ENCODE data around the gene UBE2D1.

Gene UBE2D1

DNA sequence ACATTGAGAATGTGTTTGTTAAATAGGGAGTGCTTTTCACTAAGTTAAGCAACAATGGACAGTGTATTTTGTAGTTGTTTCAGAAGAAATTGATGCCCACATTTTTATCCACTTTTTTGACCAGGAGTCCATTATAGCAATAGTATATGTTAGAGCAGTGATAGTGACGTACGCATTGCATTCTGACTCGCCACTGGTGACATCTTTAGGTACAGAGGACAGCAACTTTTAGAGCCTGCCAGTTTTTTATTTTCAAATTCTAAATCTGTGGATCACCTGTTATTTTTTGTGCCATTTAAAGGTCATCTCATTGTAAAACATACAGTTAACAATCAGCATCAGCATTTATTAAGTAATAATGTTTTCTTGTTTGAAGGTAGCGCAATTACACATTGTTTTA is 1.4 kb downstream of the UBE2D1 start:
- in situ Hi-C loops (cut with MboI; ENCODE audit: low sequenced_read_pairs) = no loop called here

DNA sequence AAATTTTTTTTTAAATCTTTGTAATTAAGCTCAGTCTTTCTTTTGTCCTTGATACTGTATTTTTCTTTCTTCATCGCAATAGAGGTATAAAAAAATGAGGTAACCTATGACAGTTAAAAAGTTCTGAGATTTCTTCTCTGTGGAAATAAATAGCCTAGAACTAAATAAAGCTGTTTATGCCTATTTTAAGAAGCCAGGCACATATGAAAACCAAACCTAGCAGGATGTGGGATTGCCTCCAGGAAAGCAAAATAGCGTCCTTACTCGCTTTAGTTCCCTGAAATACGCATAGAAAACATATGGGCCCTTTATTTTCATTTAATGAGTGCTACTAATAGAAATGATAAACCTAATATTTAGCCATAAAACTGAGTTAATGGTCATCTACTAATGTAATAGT is 6.6 kb downstream of the UBE2D1 start:
- in situ Hi-C loops (cut with MboI; ENCODE audit: low sequenced_read_pairs) = no loop called here

DNA sequence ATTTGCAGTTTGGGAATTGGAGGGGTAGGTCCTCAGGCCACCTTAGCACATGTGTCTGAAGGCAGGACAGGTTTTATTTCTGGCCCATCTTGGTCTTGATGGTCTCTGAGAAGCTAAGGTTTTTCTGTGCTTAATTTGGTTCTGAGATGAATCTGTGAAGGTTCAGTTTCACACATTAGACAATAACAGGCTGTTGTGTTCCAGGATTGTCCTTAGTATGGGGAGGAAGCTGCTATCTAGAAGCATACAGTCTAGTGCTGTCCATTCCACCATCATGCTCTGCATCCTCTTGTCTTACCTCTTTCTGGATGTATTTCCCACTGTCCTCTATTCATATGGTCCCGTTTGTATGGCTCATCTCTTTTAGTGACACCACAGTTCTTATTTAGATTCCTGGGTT is 7.1 kb downstream of the UBE2D1 start:
- in situ Hi-C loops (cut with MboI; ENCODE audit: low sequenced_read_pairs) = no loop called here

DNA sequence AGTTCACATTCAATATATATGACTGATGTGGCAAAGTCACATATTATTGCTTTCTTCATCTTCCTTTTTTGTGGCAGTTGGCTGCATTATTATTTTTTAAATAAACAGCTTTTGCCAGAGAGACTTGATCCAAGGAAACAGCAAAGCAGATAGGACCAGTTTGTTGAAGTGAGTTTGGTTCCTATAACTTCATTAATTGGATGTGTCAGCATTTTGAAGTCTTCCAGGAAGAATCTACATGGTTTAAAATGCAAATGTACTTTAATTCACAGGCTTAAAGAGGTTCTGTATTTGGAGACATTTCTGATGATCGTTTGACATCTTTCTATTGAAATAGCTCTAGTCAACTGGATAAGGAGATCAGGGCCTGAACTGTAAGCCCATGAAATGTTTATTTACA is 13.2 kb downstream of the UBE2D1 start:
- in situ Hi-C loops (cut with MboI; ENCODE audit: low sequenced_read_pairs) = no loop called here

DNA sequence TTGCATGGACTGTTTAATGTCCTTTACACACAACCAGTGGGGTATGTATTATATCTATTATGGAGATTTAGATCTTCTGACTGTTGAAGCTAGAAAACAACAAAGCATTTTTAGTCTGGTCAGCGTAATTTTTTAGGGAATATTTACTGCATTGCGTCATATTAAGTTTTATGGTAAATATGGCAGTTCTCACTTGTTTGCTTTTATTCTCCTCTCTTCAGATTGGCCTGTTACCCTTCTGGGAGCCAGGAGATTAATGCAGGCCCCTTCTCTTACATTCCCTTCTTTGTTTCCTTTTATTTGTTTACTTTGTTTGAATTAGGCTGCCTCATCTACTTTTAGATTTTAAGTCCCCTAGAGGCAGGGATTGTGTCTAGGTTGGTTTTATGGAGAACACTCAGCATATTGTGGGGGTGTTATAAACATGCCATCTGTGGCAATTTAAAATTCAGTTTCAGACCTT is 13.8 kb downstream of the UBE2D1 start:
- in situ Hi-C loops (cut with MboI; ENCODE audit: low sequenced_read_pairs) = no loop called here

DNA sequence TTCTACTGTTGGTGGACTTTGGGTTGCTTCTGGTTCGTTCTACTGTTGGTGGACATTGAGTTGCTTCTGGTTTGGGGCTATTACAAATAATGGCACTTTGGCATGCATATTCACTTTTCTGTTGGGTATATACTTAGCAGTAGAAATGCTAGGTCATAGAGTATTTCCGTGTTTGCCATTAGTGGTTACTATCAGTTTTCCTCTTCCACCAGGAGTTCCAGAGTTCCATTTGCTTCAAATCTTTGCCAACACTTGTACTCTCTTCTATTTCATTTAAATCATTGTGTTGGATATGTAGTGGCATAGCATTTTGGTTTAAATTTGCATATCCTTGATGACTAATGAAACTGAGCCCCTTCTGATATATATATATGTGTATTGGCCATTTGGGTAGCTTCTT is 15.2 kb downstream of the UBE2D1 start:
- in situ Hi-C loops (cut with MboI; ENCODE audit: low sequenced_read_pairs) = no loop called here

DNA sequence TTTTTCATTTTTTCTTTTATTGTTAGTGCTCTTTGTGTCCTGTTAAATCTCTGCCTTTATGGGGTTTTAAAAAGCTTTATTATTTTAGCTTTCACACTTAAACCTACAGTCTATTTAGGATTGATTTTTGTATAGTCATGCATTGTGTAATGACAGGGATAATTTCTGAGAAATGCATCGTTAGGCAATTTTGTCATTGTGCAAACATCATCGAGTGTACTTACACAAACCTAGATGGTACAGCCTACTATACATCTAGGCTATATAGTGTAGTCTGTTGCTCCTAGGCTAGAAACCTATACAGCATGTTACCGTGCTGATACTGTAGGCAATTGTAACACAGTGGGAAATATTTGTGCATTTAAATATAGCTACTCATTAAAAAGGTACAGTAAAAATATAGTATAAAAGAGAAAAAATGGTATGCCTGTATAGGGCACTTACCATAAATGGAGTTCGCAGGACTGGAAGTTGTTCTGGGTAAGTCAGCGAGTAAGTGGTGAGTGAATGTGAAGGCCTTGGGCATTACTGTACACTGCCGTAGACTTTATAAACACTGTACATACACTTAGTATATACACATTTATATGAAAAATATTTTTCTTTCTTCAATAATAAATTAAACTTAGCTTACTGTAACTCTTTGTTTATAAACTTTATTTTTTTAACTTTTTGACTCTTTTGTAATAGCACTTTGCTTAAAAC is 16.0 kb downstream of the UBE2D1 start:
- in situ Hi-C loops (cut with MboI; ENCODE audit: low sequenced_read_pairs) = no loop called here

DNA sequence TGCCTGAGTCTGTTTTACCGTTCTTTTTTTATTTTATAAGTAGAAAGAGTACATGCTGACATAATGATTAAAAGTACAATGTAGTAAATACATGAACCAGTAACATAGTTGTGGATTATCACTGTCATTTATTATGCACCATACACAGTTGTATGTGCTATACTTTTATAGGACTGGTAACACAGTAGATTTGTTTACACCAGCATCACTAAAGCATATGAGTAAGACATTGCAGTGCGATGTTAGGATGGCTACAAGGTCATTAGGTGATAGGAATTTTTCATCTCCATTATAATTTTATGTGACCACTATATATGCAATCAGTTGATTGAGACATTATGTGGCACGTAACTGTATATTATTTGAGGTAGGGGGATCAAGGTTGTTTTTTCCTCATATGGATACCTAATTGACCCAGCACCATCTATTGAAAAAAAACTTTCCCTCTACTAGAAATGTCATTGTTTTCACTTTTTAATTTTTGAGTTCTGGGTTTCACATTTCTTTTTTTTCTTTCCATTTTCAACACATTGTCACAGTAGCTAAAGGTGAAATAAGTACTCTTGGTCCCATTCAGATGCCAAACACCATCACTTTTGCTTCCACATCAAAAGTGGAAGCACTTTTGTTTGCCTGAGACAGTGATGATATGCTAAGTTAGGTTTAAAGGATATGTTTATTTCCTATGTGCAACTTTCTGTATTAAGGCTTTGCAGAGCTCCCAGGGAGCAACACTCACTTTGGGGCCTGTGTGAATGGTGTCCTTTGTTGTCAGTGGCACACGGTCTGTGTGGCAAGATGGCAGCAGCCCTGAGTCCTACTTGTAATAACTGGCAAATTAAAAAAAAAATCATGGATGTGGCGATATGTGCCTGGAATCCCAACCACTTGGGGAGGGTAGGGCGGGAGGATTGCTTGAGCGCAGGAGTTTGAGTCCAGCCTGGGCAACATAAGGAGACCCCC is 17.1 kb downstream of the UBE2D1 start:
- in situ Hi-C loops (cut with MboI; ENCODE audit: low sequenced_read_pairs) = no loop called here

DNA sequence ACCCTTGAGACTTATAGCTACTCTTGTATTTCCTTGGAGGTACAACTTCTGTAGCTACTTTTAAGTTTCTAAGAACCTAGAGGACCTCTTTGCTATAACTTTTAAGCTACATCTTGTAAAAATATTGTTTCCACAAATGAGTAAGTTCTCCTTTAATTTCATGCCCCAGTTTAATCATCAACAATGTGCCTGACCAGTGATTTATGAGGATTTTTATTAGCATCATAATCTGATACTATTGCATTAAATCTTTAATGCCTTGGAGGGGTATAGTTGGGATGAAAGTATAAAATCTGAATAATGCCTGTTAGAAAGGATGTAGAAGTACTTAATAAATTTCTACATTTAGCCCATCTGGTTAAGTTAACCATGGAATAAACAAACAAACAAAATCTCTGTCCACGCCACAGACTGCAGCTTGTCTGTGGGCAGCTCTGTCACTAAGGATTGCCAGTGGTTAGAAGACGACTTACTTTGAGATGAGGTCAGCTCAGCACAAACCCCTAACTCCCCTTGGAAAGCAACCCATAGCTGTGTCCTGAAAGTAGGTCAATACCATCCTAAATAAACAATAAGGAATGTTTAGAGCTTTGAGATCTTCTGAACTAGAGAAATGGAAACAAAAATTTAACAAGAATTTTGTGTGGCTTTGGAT is 18.3 kb downstream of the UBE2D1 start:
- in situ Hi-C loops (cut with MboI; ENCODE audit: low sequenced_read_pairs) = no loop called here

DNA sequence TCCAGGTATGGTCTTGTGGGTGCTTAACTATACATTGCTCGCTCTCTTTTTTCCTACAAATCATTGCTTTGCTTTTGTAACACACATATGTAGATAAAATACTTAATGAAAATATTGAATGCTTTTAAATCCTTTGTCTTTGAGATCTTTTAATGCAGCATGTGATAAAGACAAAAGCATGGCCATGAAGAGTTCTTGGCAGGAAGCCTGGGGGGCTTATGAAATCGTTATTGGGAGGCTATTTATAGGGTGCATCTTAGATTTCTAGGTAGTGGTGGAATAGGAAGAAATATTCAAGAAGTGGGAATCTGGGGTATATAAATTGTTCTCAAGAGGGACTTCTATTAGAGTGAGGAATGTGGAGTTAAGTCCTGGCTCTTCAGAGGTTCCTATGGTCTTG is 21.9 kb downstream of the UBE2D1 start:
- in situ Hi-C loops (cut with MboI; ENCODE audit: low sequenced_read_pairs) = no loop called here

DNA sequence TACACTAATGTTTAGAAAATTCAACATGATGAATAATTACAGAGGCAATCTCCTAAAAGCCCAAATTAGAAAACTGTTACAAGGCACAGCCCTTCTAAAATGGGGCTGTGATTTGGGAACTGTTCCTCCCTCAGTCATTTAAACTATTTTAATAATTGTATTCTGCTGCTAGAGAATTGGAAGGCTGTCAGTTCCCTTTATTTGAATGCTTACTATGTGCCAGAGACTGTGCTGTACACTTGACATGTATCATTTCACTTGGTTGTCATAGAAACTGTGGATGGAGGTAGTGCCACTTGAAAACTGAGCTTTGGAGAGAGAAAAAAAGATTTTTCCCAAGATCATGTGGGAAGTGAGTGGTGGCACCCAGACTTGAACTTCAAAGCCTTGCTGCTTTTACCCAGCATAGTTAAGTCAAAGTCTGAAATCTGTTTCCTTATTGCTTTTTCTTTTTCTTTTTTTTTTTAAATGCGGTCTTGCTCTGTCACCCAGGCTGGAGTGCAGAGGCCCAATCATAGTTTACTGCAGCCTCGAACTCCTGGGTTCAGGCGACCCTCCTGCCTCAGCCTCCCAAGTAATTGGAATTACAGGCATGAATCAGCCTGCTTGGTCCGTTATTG is 23.6 kb downstream of the UBE2D1 start:
- in situ Hi-C loops (cut with MboI; ENCODE audit: low sequenced_read_pairs) = no loop called here

DNA sequence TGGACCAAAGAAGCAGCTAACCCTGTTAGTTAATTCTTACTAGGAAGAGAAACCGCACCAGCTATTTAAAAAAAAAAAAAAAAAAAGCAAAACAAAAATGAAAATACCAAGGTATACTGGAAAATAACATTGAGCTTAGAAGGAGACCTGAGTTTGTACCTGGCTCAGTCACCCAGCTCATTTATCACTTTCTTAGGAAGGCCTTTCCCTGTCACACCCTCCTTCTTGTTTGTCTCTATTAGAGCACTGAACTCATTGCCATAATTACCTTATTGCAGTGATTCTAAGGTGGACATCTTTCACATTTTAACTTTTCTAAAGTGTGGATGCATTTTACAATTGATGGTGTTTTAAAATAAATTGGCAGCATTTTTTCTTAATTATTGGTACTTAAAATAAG is 24.1 kb downstream of the UBE2D1 start:
- in situ Hi-C loops (cut with MboI; ENCODE audit: low sequenced_read_pairs) = no loop called here

DNA sequence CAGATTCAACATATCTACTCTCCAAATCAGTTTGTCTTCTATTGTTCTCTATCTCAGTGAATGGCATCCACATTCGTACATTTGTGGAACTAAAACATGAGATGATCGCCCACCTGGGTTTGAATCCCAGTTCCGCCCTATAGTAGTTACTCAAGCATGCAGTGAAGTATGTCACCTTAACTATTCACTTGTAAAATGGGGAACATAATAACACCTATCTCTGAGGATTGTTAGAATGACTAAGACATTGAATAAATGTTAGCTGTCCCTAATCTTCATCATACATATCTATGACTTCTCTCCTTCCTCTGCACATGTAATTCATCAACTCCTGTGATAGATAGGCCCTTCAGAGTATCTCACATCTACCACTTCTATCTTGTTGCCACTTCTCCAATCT is 24.7 kb downstream of the UBE2D1 start:
- in situ Hi-C loops (cut with MboI; ENCODE audit: low sequenced_read_pairs) = no loop called here

DNA sequence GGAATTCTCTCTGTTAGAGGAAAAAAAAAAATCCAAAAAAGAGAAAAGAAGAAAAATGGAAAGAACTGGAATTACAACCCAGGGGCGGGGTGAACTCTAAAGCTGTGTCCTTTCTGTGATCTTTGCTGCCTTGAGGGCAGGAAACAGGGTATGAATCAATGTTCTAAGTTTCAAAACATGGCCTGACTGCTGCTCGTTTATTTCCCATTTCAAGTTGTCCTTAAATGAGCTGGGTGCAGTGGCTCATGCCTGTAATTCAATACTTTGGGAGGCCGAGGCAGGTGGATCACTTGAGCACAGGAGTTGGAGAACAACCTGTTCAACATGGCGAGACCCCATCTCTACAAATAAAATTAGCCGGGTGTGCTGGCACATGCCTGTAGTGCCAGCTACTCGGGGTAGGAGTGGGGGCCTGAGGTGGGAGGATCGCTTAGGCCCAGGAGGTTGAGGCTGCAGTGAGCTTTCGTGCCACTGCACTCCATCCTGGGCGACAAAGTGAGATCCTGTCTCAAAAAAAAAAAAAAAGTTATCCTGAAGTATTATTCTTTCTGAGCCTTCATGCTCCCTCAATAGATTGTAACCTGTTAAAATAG is 25.7 kb downstream of the UBE2D1 start:
- in situ Hi-C loops (cut with MboI; ENCODE audit: low sequenced_read_pairs) = no loop called here

DNA sequence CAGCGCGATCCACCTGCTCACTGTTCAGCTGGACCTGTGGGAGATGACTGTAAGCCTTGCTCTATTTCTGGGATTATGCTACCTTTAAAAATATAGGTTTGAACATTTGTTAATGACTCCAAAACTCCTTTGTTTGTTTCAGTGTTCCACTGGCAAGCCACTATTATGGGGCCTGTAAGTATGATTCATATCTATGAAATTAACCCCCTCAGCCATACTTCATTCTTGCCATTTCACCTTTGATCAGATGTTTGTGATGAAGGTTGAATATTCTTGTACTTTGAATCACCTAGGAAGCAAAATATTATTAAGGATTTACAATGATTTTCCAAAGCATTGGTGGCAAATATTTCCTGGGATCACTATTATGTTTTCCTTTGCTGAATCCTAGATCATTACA is 26.5 kb downstream of the UBE2D1 start:
- in situ Hi-C loops (cut with MboI; ENCODE audit: low sequenced_read_pairs) = no loop called here

DNA sequence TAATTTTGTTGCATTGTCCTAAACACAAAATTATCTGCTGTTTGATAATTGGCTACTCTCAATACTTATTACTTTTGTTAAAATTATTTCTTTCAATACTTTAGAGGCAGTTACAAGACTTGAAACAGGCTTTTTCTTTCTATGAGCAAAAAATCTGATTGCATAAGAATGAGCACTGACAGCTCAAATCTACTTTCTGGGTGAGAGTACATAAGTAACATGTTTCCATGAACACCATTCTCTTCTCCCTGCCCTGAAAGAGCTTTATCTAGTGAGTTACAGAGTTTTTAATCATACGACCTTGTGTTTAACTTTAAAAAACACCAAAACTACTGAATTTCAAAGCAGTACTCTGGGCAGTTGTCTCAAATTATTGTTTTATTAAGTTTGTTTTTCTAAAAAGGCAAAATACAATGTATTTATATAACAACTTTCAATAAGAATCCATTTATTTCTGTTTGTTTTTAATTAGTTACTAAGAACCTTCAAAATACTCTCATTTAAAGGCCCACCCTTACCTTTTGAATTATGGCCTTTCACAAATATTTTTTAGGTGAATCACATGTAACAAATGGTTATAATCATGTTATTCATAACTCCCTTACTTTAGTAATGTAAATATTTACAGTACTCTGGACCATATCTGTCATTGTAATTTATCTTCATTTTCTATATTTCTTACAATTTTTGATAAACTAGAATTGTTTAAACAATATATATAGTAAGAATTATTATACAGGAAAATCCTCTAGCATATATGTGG is 27.4 kb downstream of the UBE2D1 start:
- in situ Hi-C loops (cut with MboI; ENCODE audit: low sequenced_read_pairs) = no loop called here

DNA sequence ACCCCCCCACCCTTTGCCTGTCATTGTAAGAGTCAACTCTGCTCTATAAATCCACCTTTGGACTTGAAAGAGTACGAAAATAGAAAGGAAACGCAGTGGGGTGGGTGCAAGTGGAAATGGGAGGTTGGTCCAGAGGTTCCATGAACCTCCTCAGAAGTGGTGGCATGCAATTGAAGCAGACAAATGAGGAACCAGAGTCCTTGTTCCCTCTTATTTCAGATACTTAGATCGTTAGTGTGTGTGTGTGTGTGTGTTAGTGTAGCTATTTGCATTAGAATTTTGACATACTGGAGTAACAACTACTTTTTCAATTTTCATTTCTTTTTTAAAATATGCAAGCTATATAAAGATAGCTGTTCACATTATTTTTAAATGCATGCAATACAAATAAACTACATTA is 32.3 kb downstream of the UBE2D1 start:
- in situ Hi-C loops (cut with MboI; ENCODE audit: low sequenced_read_pairs) = no loop called here

DNA sequence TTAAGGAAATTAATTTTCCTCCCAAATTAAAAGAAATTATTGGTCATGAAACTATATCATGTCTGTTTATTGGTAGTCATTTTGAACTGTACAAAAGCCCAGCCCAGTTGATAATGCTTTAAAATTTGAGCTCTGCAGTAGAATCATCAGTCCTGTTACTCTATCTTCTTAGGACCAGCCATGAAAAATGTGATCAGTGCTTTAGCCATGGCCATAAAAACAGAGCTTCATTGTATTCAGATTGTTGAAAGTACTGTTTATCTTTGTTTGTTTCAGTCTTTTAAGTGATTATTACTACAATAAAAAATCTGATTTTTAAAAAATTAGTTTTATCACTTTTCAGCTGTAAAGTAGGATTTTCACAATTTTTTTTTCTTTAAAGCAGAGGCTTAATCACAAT is 36.7 kb downstream of the UBE2D1 start:
- in situ Hi-C loops (cut with MboI; ENCODE audit: low sequenced_read_pairs) = no loop called here

DNA sequence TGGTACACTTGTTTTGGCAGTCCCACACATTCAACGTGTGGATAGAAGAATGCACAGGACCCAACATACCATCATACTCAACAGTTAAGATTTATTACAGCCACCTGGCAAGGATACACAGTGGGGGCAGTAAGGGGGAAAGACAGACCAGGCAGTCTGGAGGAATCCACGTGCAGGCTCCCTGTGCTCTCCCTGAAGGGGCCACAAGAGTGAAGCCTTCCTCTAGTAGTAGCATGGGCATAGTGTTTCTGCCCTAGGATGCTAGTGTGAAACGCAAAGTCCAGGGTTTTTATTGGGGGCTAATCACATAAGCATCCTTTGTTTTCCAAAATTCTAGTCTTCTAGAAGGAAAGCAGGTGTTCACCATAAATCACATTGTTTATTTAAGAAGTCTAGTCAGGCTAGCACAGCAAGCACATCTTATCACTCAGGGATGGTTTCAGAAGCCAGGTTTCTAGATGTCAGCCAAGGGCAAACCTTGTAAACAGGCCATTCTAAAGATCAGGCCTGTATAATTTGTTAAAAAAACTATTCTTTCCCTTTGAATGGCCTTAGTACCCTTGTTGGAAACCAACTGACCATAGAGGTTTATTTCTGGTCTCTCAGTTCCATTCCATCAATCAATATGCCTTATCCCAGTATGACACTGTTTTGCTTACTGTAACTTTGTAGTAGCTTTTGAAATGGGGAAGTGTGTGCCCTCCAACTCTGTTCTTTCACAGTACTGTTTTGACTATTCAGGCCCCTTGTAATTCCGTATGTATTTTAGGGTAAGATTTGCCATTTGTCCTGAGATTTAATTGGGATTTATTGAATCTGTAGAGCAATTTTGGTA is 38.0 kb downstream of the UBE2D1 start:
- in situ Hi-C loops (cut with MboI; ENCODE audit: low sequenced_read_pairs) = no loop called here
